Fibroblast of the aortic adventitia (primary cell): ENCODE data around the gene HS3ST1. TPM values are rescaled to one million over a fixed set of nuclear protein-coding genes. Genes with fewer than 3 reads are reported as not detected.

ENCODE experiments used
- DNase-seq: peaks from one replicate; pipeline ENCODE4 v3.0.0-alpha.2; 2010; ENCODE audit warnings: low read depth
- H3K4me3 ChIP-seq: 2 replicates; pipeline ENCODE4 v1.5.1; 2011; ENCODE audit warnings: low read depth, mild to moderate bottlenecking, control low read depth, low read length, moderate library complexity
- CTCF ChIP-seq: IDR thresholded peaks from 2 replicates; pipeline ENCODE4 v1.5.1; 2011; ENCODE audit warnings: mild to moderate bottlenecking, low read length, control low read depth, inconsistent platforms; ENCODE audit not compliant: insufficient read depth
- total RNA-seq: library from RNA; depleted of rRNA; stranded (reverse); fragments of >200 nt; gene quantifications from 2 replicates; pipeline ENCODE4 v1.2.3, GENCODE V29; 2012; ENCODE audit warnings: low replicate concordance

Gene HS3ST1
- total RNA-seq, 1 donor, result 2.5 TPM

DNA sequence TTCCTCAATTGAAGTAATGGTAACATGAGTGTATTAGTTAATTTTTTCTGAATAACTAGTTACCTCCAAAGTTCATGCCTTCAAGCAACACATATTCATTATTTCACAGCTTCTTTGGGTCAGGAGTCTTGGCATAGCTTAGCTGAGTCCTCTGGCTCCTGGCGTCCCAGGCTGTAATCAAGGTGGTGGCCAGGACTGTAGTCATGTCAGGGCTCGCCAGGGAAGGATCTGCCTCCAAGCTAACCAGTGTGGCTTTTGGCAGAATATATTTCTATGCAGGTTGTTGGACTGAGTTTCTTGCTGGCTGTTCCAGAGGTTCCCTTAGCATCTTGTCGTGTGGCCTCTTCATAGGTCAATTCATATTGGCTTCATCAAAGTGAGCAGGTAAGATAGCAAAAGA, 10.0 kb upstream of the HS3ST1 start:
- TF ChIP-seq CTCF, result no peak
- no peak for DNase-seq
- H3K4me3 ChIP-seq, result no peak overlapping the region

DNA sequence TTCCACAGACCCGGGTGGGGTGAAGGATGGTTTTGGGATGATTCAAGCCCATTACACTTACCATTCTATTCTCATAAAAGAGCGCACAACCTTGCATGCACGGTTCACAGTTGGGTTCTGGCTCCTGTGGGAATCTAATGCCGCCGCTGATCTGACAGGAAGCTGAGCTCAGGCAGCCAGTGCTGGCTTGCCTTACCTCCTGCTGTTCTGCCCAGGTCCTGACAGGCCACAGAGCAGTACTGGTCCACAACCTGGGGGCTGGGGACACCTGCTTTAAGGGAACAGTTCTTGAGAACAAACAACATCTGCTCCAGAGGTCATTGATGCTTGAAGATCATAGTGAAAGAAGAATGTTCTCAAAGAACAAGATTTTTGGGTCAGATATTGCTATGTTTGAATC, 8.0 kb upstream of the HS3ST1 start:
- no peak for TF ChIP-seq CTCF
- no peak for DNase-seq
- H3K4me3 ChIP-seq, result no peak overlapping the region

- TF ChIP-seq CTCF, result no peak
- H3K4me3 ChIP-seq, result no peak overlapping the region
- DNase-seq, result no peak
Observed at GRCh38 chr4:11436084-11436483, 7.4 kb upstream of the HS3ST1 start.

- TF ChIP-seq CTCF, result no peak
- H3K4me3 ChIP-seq, result no peak overlapping the region
- DNase-seq, result no peak
Observed at GRCh38 chr4:11435557-11435956, 6.9 kb upstream of the HS3ST1 start.

- no peak overlapping the region for H3K4me3 ChIP-seq
- TF ChIP-seq CTCF, result no peak
- DNase-seq, result no peak
Observed at GRCh38 chr4:11431111-11431510, 2.4 kb upstream of the HS3ST1 start.

DNA sequence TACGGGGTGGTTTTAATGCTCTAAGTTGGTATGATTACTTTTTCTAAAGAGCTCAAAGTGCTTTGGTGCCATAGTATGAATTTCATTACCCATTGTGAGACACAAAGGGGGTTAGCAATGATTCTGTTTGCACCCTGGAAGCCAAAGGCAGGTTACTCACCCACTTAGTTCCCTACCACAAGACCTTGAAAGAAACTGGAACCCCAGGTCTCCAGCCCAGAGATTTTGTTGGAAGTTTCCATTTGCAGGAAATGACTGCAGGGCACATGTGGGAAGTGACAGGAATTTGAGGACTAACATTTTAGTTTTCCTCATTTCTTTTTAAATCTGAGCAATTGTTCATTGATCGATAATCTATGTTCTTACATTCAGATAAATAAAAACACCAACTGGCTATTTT, 1.8 kb upstream of the HS3ST1 start:
- no peak overlapping the region for H3K4me3 ChIP-seq
- DNase-seq, result no peak
- TF ChIP-seq CTCF, result no peak

- no peak for DNase-seq
- no peak overlapping the region for H3K4me3 ChIP-seq
- no peak for TF ChIP-seq CTCF
Observed at GRCh38 chr4:11429699-11430045, 978 bp upstream of the HS3ST1 start.
